ENCODE data around the gene ICAM1. TPM values are rescaled to one million over a fixed set of nuclear protein-coding genes. Genes with fewer than 3 reads are reported as not detected.
"Not testable (repeated sequence)": the region's sequence is repeated elsewhere in the genome, so short reads cannot be mapped to it uniquely, and the experiment has no call there.

ICAM1 gene
- total RNA-seq, 3 donors from 2014 or later (not counting 1 experiment from before 2014, with no cell fraction given) = 33.1 to 73.7 (median 56.5) TPM

DNA sequence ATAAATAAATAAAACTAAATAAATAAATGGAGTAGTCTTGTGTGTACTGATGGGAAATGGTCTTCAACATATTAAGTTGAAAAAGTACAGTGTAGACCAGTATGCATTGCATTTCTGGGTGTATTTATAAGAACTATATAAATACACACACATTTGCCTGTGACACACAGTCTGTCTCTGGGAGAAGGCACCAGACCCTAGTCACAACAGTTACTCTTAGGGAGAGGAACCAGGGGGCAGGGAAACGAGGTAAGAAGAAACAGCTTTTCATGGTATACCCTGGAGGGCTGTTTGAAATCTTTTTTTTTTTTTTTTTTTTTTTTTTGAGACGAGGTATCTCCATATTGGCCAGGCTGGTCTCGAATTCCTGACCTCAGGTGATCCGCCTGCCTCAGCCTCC is 37.0 kb upstream of the ICAM1 start:
- Histone ChIP-seq H3K27ac (ENCODE audit: low read length) (no peak overlapping the region), H3K36me3 (ENCODE audit: control insufficient read depth, insufficient read depth, low read length) (no peaks in the 10 kb centered on the region), H3K4me1 (ENCODE audit: control insufficient read depth, insufficient read depth, low read length) (peaks cover 52% of the 10 kb centered on the region), H3K27me3 (ENCODE audit: control insufficient read depth, insufficient read depth, low read length) (no peaks in the 10 kb centered on the region), H3K9me3 (ENCODE audit: control insufficient read depth, insufficient read depth, low read length) (no peaks in the 10 kb centered on the region), H3K4me3 (ENCODE audit: low read length) (no peak overlapping the region)
- no peak for DNase-seq
- no peaks in the 10 kb centered on the region for H3K36me3 Mint-ChIP-seq
- H3K4me3 Mint-ChIP-seq = no peak overlapping the region
- ATAC-seq = no peak
- no peaks in the 10 kb centered on the region for H3K27me3 Mint-ChIP-seq (ENCODE audit: low read depth in 2 of 2)
- no peak overlapping the region for H3K27ac Mint-ChIP-seq
- 89% methylated on average over 4 of the region's 4 CpGs for WGBS (ENCODE audit: insufficient coverage)
- TF ChIP-seq, protein P1, sequence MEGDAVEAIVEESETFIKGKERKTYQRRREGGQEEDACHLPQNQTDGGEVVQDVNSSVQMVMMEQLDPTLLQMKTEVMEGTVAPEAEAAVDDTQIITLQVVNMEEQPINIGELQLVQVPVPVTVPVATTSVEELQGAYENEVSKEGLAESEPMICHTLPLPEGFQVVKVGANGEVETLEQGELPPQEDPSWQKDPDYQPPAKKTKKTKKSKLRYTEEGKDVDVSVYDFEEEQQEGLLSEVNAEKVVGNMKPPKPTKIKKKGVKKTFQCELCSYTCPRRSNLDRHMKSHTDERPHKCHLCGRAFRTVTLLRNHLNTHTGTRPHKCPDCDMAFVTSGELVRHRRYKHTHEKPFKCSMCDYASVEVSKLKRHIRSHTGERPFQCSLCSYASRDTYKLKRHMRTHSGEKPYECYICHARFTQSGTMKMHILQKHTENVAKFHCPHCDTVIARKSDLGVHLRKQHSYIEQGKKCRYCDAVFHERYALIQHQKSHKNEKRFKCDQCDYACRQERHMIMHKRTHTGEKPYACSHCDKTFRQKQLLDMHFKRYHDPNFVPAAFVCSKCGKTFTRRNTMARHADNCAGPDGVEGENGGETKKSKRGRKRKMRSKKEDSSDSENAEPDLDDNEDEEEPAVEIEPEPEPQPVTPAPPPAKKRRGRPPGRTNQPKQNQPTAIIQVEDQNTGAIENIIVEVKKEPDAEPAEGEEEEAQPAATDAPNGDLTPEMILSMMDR (IDR thresholded peaks at IDR 0.05) = no peak
- intact Hi-C loops (cut with micrococcal nuclease) = loop anchor here (5.0 kb wide), 1 partner anchor 302 kb away; no protein-coding TSS in a partner anchor
- H3K4me1 Mint-ChIP-seq = peaks cover 16 to 27% of the 10 kb centered on the region in 2 donors
- H3K9me3 Mint-ChIP-seq = no peaks in the 10 kb centered on the region

GRCh38 chr19:10235003-10235402 is 35.9 kb upstream of the ICAM1 start:
- WGBS (ENCODE audit: insufficient coverage) = 100% methylated on average over 1 of the region's 4 CpGs
- Histone ChIP-seq H3K36me3 (ENCODE audit: control insufficient read depth, insufficient read depth, low read length) (no peaks in the 10 kb centered on the region), H3K9me3 (ENCODE audit: control insufficient read depth, insufficient read depth, low read length) (no peaks in the 10 kb centered on the region), H3K4me1 (ENCODE audit: control insufficient read depth, insufficient read depth, low read length) (peaks cover 42% of the 10 kb centered on the region), H3K4me3 (ENCODE audit: low read length) (no peak overlapping the region), H3K27ac (ENCODE audit: low read length) (peak overlapping the region; percentile 71), H3K27me3 (ENCODE audit: control insufficient read depth, insufficient read depth, low read length) (no peaks in the 10 kb centered on the region)
- Mint-ChIP-seq H3K4me3 (peak overlapping the region; percentile 40), H3K36me3 (no peaks in the 10 kb centered on the region), H3K9me3 (no peaks in the 10 kb centered on the region), H3K27ac (peak overlapping the region; percentile 99 to 100), H3K27me3 (ENCODE audit: low read depth in 2 of 2) (no peaks in the 10 kb centered on the region), H3K4me1 (peaks cover 10 to 18% of the 10 kb centered on the region in 2 donors)
- TF ChIP-seq, protein P1 (IDR thresholded peaks at IDR 0.05) = no peak
- no peak for ATAC-seq
- intact Hi-C loops (cut with micrococcal nuclease) = no loop called here
- DNase-seq = no peak

- intact Hi-C loops (cut with micrococcal nuclease); H3K9me3 Mint-ChIP-seq; H3K27me3 Mint-ChIP-seq (ENCODE audit: low read depth in 2 of 2); H3K4me3 ChIP-seq (ENCODE audit: low read length); DNase-seq; H3K36me3 Mint-ChIP-seq; H3K9me3 ChIP-seq (ENCODE audit: control insufficient read depth, insufficient read depth, low read length); H3K27me3 ChIP-seq (ENCODE audit: control insufficient read depth, insufficient read depth, low read length); H3K36me3 ChIP-seq (ENCODE audit: control insufficient read depth, insufficient read depth, low read length); ATAC-seq: not testable (repeated sequence)
- peak overlapping the region; percentile 91 for H3K4me3 Mint-ChIP-seq
- Histone ChIP-seq H3K4me1 (ENCODE audit: control insufficient read depth, insufficient read depth, low read length) (peaks cover 38% of the 10 kb centered on the region), H3K27ac (ENCODE audit: low read length) (peak overlapping the region; percentile 71)
- peaks cover 10 to 18% of the 10 kb centered on the region in 2 donors for H3K4me1 Mint-ChIP-seq
- H3K27ac Mint-ChIP-seq = peak overlapping the region; percentile 99 to 100
- WGBS (ENCODE audit: insufficient coverage) = 83% methylated on average over 5 of the region's 7 CpGs
Measured at GRCh38 chr19:10235409-10235808, 35.5 kb upstream of the ICAM1 start.

DNA sequence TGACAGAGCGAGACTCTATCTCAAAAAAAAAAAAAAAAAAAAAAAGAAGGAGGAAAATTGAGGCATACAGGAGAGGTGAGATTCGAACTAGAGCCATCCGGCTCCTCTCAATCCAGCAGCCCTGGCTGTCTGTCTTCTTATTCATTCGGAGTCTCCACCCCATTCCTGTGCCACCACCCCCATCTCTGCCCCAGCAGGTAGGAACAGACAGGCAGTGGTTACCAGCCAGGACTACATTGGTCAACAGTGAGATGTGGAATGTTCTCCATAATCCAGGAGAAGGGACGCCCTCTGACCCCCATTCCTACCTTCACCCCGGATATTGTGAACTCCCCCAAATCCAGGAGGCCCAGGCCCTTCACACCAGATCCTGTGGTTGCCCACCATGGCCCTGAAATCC is 33.2 kb upstream of the ICAM1 start:
- H3K27ac Mint-ChIP-seq = peak overlapping the region; percentile 69 to 76
- DNase-seq = no peak
- H3K4me1 ChIP-seq (ENCODE audit: control insufficient read depth, insufficient read depth, low read length) = peaks cover 30% of the 10 kb centered on the region
- TF ChIP-seq, protein P1 (IDR thresholded peaks at IDR 0.05) = no peak
- no peaks in the 10 kb centered on the region for H3K36me3 ChIP-seq (ENCODE audit: control insufficient read depth, insufficient read depth, low read length)
- no peaks in the 10 kb centered on the region for H3K27me3 Mint-ChIP-seq (ENCODE audit: low read depth in 2 of 2)
- H3K4me3 Mint-ChIP-seq = no peak overlapping the region
- no peak for ATAC-seq
- no peak overlapping the region for H3K4me3 ChIP-seq (ENCODE audit: low read length)
- H3K9me3 ChIP-seq (ENCODE audit: control insufficient read depth, insufficient read depth, low read length) = no peaks in the 10 kb centered on the region
- no peaks in the 10 kb centered on the region for H3K9me3 Mint-ChIP-seq
- H3K27me3 ChIP-seq (ENCODE audit: control insufficient read depth, insufficient read depth, low read length) = no peaks in the 10 kb centered on the region
- WGBS (ENCODE audit: insufficient coverage) = 100% methylated on average over 4 of the region's 6 CpGs
- intact Hi-C loops (cut with micrococcal nuclease) = loop anchor here (2.0 kb wide), 1 partner anchor 33 kb away; the partner anchor contains the start of gene ICAM1
- H3K36me3 Mint-ChIP-seq = no peaks in the 10 kb centered on the region
- H3K27ac ChIP-seq (ENCODE audit: low read length) = no peak overlapping the region
- peaks cover 10 to 18% of the 10 kb centered on the region in 2 donors for H3K4me1 Mint-ChIP-seq

Measured in natural killer cell (primary cell).